HAP-1 (cell line): ENCODE results near the gene MAP2K3.
"Not testable (repeated sequence)": the region's sequence is repeated elsewhere in the genome, so short reads cannot be mapped to it uniquely, and the experiment has no call there.

Experiments used
- DNase-seq, 2 experiments: peaks; one replicate each; pipeline ENCODE4 v3.0.0-alpha.2; 2016 to 2020; ENCODE audit warnings: low spot score in 2 of 2
- H3K27me3 ChIP-seq: fragments of 250-450 bp; sonication (Bioruptor Pico); 2 replicates; pipeline ENCODE4 v1.5.1; 2020; ENCODE audit warnings: low read depth, mild to moderate bottlenecking, moderate library complexity
- H3K36me3 ChIP-seq: fragments of 250-450 bp; sonication (Bioruptor Pico); replicated peaks from 2 replicates; pipeline ENCODE4 v1.5.1; 2020; ENCODE audit warnings: mild to moderate bottlenecking
- H3K4me1 ChIP-seq: fragments of 250-450 bp; sonication (Bioruptor Pico); 2 replicates; pipeline ENCODE4 v1.5.1; 2020; ENCODE audit warnings: mild to moderate bottlenecking
- H3K4me3 ChIP-seq: fragments of 250-450 bp; sonication (Bioruptor Pico); 2 replicates; pipeline ENCODE4 v1.5.1; 2020; ENCODE audit warnings: mild to moderate bottlenecking, moderate library complexity
- H3K9me3 ChIP-seq: fragments of 250-450 bp; sonication (Bioruptor Pico); 2 replicates; pipeline ENCODE4 v1.5.1; 2020; ENCODE audit warnings: mild to moderate bottlenecking, moderate library complexity
- in situ Hi-C: fragments of 300-500 bp; cut with MboI; formaldehyde crosslinking; loops from 3 replicates; pipeline ENCODE4 v1.14.3; 2020; ENCODE audit warnings: low sequenced_read_pairs, inconsistent platforms, mixed read lengths

MAP2K3 gene

GRCh38 chr17:21300601-21301571 is 16.4 kb downstream of the MAP2K3 start:
- Histone ChIP-seq H3K27me3 (no peaks in the 10 kb centered on the region), H3K36me3 (peaks cover 37% of the 10 kb centered on the region), H3K4me3 (no peak overlapping the region), H3K4me1 (no peaks in the 10 kb centered on the region), H3K9me3 (no peaks in the 10 kb centered on the region; the same call in 1 of the 2 replicates)
- in situ Hi-C loops, result no loop called here
- DNase-seq, result no peak

DNA sequence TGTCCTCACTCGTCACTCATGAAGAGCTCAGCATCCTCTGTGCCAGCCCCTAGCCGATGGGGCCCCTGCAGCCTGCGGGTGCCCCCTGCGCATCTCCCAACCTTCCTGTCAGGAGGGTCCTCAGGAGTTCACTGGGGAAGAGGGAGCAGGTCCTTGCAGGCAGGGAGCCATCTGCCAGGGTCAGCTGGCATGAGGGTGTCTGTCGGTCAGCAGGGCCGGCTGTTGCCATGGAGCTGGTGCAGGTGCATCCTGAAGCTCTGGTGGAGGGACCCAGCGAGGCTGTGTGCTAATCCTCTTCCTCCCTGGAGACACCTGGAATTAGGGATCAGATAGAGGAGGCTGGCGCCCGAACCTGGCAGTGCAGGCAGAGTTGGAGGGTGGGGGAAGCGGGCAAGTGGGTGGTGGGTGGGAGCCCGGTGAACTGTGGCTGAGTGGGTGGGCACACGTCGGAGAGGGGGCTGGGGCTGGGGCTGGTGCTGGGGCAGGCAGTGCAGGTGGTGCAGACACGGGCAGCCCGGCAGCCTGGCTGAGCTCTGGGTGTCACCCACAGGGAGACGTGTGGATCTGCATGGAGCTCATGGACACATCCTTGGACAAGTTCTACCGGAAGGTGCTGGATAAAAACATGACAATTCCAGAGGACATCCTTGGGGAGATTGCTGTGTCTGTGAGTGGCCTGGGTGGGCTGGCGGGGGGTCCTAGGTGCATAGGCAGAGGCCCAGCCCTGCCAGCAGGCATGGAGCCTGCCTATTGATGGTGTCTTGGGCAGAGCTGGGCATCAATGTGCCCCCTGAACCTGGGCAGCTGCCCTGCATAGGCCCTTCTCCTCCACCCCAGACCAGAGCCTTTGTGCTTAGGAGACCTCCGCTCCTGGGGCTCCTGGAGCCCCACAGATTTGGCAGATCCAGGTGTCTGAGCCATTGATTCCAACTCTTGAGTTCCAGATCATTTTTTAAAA is 17.4 kb downstream of the MAP2K3 start:
- Histone ChIP-seq H3K36me3 (peaks cover 37% of the 10 kb centered on the region), H3K9me3 (no peaks in the 10 kb centered on the region; the same call in 1 of the 2 replicates), H3K4me3 (no peak overlapping the region), H3K27me3 (no peaks in the 10 kb centered on the region), H3K4me1 (no peaks in the 10 kb centered on the region)
- no peak for DNase-seq
- in situ Hi-C loops, result no loop called here

DNA sequence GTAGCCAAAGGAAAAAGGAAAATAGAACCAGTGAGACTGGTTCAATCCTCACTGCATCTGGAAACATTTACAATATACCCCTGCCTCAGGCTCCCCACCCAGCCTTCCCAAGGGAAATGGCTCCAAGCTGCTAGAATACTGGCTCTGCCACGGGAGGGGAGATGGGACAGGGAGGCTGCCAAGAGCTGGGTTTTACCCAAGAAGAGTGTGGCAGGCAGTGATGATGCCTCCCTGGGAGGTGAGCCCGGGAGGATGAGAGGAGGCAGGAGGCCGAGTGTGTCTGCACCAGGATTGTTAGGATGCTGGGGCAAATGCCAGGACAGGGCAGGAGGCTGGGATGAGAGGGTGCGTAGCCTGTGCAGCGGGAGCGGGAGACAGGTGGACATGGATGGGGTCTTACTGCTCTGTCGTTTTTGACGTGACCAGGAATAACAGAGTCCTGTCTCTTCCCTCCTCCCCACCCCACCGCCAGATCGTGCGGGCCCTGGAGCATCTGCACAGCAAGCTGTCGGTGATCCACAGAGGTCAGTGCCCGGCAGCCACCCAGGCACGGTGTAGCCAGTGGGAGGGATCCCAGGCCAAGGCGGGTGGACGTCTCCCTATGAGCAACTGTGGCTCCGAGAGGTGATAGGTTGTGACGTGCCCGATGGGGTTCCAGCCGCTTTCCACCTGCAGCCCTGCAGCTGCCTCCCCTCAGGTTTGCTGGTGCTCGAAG is 18.4 kb downstream of the MAP2K3 start:
- Histone ChIP-seq H3K4me1 (no peaks in the 10 kb centered on the region), H3K9me3 (no peaks in the 10 kb centered on the region; the same call in 1 of the 2 replicates), H3K27me3 (no peaks in the 10 kb centered on the region), H3K36me3 (peaks cover 37% of the 10 kb centered on the region), H3K4me3 (no peak overlapping the region)
- in situ Hi-C loops, result no loop called here
- no peak for DNase-seq

DNA sequence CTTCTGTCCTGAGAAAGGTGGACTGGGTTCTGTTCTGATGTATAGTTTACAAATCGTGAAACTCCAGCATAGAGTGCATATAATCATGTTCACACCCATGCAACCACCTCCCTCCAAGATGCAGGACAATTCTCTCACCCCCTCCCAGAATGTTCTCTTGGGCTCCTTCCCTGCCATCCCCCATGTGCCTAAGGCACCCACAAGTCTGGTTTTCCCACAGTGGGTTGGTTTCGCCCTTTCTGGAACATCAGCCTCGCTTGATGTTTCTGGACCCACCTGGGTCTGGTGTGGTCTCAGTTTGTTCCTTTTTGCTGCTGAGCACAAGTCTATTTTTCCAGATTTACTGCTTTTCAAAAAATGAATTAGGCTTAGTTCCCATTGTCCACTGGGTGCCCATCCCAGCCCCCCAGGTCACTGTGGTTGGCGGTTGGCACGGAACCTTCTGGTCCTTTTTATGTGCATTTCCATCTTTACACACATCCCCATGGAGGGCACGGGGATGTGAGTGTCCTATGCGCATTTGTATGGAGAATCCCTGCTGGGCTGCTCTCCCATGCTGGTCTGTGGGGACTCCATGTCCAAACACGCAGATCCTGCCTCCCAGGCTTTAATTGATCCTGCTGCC is 19.0 kb downstream of the MAP2K3 start:
- Histone ChIP-seq H3K4me3 (no peak overlapping the region), H3K36me3 (peaks cover 34% of the 10 kb centered on the region), H3K9me3 (no peaks in the 10 kb centered on the region; the same call in 1 of the 2 replicates), H3K27me3 (no peaks in the 10 kb centered on the region), H3K4me1 (no peaks in the 10 kb centered on the region)
- no peak for DNase-seq
- in situ Hi-C loops, result no loop called here

DNA sequence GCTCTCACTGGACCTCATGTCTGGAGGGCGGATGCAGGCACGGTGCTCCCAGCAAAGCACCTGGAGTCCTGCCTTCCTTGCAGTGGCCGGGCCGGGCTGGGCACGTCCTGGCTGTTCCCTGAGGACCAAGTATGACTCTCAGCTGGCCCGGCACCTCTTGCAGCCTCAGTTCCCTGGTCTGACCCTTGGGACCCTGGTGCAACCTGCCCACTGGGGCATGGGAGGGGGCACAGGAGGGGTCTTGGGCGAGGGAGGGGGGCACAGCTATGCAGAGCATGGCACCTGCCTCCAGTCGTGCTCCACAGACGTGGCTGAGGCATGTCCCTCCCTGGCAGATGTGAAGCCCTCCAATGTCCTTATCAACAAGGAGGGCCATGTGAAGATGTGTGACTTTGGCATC is 19.6 kb downstream of the MAP2K3 start:
- in situ Hi-C loops, result no loop called here
- Histone ChIP-seq H3K36me3 (peaks cover 29% of the 10 kb centered on the region), H3K9me3 (no peaks in the 10 kb centered on the region; the same call in 1 of the 2 replicates), H3K4me1 (no peaks in the 10 kb centered on the region), H3K4me3 (no peak overlapping the region), H3K27me3 (no peaks in the 10 kb centered on the region)
- no peak for DNase-seq

DNA sequence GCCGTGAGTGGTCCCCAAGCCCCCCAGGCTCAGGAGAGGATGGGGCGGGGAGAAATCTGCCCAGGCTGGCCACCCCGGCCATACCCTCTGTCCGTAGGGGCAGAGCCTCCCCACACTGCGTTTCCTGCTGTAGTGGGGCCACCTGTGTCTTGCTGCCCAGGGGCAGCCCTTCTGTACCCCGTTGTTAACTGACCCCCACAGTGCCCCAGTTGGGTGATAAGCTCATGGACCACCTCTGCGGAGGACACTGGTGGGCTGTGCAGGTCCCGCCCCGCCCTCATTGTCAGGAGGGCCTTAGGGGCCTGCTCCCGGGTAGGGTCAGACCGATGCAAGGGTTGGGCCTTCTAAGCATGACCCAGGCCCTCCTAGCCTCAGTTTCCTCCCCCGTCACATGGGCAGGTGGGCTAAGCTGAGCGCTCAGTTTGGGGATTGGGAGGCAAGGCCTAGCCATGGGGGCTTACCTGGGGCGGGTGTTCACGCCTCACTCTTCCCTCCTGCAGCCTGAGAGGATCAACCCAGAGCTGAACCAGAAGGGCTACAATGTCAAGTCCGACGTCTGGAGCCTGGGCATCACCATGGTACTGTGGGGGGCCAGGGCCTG is 20.1 kb downstream of the MAP2K3 start:
- H3K4me1 ChIP-seq, in situ Hi-C loops, H3K9me3 ChIP-seq, H3K4me3 ChIP-seq, H3K27me3 ChIP-seq, DNase-seq: not testable (repeated sequence)
- H3K36me3 ChIP-seq, result peaks cover 26% of the 10 kb centered on the region

DNA sequence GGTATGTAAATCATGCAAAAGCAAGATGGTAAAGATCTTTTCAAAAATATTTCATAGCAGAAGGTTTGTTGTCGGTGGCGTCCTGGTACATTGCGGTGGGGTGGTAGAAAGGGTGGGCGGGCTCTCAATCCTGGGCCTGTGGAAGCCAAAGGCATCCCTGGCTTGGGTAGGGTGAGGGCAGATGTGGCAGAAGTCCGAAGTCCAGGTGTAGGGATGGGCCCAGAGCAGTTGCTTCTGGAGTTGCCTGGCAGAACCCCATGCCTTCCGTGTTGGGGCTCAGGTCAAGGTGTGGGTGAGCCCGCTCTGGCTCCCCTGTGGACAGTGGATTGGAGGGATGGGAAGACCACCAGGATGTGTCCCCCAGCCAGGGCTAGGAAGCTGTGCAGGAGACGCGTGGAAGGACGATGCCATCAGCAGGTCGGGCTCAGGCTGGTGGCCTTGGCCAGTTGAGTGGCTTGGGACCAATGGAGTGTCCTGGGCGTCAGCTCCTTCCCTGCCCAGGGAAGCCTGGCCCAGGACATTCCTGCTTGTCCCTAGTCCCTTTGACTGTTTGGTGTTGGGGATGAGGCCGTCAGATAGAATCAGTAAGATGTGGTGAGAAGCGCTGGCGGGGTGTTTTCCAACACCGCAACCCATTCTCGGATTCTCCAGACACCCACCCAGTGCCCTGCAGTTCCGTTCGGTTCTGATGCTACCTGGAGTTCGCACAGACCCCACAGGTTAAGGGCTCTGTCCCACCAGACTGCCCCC is 21.1 kb downstream of the MAP2K3 start:
- in situ Hi-C loops, result not testable (repeated sequence)
- peaks cover 16% of the 10 kb centered on the region for H3K36me3 ChIP-seq

DNA sequence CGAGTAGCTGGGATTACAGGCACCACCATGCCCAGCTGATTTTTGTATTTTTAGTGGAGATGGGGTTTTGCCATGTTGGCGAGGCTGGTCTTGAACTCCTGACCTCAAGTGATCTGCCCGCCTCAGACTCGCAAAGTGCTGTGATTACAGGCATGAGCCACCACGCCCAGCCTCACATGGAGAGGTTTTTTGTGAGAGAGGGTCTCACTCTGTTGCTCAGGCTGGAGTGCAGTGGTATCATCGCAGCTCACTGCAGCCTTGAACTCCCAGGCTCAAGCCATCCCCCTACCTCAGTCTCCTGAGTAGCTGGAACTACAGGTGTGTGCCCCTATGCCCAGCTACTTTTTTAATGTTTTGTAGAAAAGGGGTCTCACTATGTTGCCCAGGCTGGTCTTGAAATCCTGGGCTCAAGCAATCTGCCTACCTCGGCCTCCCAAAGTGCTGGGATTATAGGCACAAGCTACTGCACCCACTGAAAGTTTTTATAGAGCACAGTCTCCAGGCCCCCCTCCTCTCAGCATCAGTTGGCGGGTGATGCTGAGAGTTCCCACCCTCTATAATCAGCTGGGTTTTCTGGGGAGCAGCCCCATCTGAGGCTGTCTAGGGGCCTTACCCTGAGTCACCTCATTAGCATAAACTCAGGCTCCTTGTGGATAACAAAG is 22.2 kb downstream of the MAP2K3 start:
- H3K4me1 ChIP-seq, H3K4me3 ChIP-seq, H3K9me3 ChIP-seq, H3K27me3 ChIP-seq, in situ Hi-C loops, H3K36me3 ChIP-seq: not testable (repeated sequence)
- DNase-seq, result peak in 1 of 2 experiments; percentile 7

More for the DNA sequence above, 21.1 kb downstream of the MAP2K3 start:
- H3K4me1 ChIP-seq, DNase-seq, H3K4me3 ChIP-seq, H3K9me3 ChIP-seq, H3K27me3 ChIP-seq: not testable (repeated sequence)

GRCh38 chr17:21307273-21307625 is 22.7 kb downstream of the MAP2K3 start:
- in situ Hi-C loops, DNase-seq, H3K4me1 ChIP-seq, H3K9me3 ChIP-seq, H3K36me3 ChIP-seq, H3K4me3 ChIP-seq, H3K27me3 ChIP-seq: not testable (repeated sequence)

DNA sequence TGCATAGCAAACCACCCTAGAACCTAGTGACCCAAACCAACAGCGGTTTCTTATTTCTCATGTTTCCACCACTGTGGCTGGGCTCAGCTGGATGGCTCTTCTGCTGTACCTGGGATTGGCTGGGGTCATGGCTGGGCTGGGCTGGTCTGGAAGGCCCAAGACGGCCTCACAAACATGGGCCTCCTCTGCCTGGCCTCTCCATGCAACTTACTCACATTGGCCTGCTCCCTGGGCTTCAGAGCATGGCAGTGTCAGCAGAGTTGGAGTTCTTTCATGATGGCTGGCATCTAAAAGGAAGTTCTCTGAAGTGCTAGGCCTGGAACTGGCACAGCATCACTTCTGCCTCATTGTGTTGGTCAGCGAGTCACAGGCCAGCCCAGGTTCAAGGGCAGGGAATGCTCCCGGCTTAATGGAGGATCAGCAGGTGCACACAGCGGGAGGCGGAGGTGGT is 24.4 kb downstream of the MAP2K3 start:
- H3K4me3 ChIP-seq, in situ Hi-C loops, H3K27me3 ChIP-seq, H3K36me3 ChIP-seq, H3K9me3 ChIP-seq, H3K4me1 ChIP-seq, DNase-seq: not testable (repeated sequence)

DNA sequence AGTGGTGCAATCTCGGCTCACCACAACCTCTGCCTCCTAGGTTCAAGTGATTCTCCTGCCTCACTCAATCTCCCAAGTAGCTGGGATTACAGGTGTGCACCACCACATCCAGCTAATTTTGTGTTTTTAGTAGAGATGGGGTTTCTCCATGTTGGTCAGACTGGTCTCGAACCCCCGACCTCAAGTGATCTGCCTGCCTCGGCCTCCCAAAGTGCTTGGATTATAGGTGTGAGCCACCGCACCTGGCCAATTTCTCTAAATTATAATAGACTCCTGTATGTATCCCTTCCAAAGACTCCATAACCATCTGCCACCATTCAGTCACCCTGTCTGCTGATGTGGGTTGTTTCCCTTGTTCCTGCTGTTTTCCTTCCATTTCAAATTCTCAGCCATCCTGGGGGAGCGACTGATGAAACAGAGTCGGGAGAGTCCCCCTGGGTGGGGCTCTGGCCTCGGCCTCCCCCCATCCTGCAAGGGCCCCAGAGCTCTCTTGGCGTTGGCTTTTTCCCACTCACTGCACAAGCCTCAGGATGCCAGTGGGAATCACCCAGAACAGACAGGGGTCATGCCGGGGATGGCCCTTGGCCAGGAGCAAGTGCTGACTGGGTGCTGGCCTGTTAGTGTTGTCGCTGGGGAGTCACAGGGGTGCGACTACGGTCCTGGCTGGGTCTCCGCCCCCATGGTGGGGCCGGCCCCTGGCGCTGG is 25.7 kb downstream of the MAP2K3 start:
- DNase-seq, H3K27me3 ChIP-seq, H3K4me1 ChIP-seq, in situ Hi-C loops, H3K4me3 ChIP-seq, H3K9me3 ChIP-seq, H3K36me3 ChIP-seq: not testable (repeated sequence)
